Measurements from ENCODE around the gene HTR4.
"Not testable (repeated sequence)": the region's sequence is repeated elsewhere in the genome, so short reads cannot be mapped to it uniquely, and the experiment has no call there.

Gene HTR4

DNA sequence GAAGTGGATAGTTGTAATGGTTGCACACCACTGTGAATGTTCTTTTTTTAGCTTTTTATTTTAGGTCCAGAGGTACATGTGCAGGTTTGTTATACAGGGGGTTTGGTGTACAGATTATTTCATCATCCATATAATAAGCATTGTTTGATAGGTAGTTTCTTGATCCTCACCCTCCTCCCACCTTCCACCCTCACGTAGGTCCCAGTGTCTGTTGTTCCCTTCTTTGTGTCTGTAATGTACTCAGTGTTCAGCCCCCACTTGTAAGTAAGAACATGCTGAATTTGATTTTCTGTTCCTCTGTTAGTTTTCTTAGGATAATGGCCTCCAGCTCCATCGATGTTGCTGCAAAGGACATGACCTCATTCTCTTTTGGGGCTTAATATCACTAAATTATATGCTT is 99.7 kb downstream of the HTR4 start:
- H3K4me3 ChIP-seq (ENCODE audit: low read depth, low read length): no peak overlapping the region
- DNase-seq (ENCODE audit: low read depth): no peak

DNA sequence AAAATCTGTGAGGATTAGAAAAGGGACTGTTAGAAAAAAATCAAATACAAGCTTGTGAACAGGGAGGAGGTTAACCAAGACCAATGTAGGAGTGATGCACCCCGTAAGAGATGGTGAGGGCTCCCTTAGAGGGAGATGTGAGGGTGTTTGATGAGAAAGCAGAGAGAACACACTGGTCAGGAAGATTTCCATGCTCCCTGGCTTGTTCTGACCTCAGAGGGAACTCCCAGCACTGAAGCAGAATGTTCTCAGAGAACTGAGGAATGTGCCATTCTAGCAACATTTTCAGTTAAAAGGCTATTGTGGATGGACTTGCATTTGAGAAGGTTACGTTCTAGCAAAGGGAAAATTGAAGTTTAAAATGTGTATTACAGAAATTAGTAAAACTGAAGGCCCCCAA is 110.6 kb downstream of the HTR4 start:
- H3K4me3 ChIP-seq (ENCODE audit: low read depth, low read length): no peak overlapping the region
- no peak for DNase-seq (ENCODE audit: low read depth)

DNA sequence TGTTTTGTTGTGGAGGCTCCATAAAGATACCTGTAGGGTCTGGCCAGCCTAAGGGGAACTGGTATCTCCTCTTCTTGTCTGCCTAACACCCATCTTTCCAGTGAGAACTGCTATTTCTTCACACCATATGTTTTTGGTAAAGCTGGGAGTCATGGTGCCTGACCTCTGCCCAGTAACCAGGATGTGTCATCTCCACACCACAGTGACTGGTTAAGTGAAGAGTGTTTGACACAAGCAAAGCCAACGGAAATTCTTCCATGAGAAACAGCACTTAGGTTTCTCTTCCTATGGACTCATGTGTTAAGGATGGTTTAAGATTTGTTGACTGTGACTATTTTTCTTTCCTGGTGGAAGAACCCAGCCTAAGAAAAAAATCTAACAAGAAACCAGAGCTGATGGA is 111.5 kb downstream of the HTR4 start:
- no peak overlapping the region for H3K4me3 ChIP-seq (ENCODE audit: low read depth, low read length)
- peak; percentile 3 for DNase-seq (ENCODE audit: low read depth)

DNA sequence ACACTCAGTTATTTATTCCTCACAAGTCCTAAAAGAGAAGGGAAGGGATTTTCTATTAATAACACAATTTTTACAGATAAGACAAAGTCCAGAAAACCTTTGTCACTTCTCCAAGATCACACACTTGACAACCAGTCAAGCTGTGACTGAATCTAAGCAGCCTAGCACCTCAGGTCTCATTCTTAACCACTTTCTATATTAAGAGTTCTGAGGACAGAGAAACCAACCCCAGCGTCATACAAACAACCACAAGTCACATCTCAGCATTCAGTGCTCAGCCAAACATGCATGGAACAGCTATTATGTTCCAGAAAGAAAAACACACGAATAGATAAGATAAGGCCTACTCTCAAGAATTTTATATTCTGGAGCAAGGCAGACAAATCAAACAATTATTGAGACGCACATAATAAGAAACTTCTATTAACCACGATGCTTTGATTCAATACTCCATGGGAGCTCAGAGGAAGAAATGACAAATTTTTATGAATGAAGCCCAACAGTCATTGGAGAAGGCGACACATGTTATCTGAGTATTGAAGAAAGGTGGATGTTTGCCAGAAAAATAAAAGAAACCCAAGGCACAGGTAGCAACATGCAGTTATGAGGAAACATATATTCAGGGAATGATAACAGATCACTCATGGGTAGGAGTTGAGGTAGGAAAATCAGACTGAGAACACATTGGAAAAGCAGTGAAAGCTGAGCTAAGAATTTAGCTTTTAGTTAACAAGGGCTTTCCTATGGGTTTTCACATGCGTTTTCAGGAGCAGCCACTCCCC is 113.1 kb downstream of the HTR4 start:
- H3K4me3 ChIP-seq (ENCODE audit: low read depth, low read length): no peak overlapping the region
- DNase-seq (ENCODE audit: low read depth): no peak

DNA sequence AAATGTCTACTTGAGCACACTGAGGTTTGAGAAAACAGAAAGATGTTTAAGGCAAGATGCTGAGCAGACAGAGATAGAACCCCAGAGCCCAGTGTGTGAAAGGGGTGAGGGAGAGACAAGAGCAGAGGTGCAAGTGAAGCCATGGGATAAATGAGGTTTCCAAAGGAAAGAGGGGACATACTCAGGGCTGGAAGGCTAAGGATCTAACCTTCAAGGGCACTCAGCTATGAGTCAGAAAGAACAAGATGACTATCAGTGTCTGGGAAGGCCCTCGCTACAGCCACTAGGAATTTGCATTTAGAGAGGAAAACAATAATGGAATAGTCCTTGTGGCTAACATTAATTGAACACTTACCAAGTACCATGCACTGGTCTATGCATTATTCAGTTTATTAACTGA is 113.7 kb downstream of the HTR4 start:
- DNase-seq (ENCODE audit: low read depth): no peak
- no peak overlapping the region for H3K4me3 ChIP-seq (ENCODE audit: low read depth, low read length)

DNA sequence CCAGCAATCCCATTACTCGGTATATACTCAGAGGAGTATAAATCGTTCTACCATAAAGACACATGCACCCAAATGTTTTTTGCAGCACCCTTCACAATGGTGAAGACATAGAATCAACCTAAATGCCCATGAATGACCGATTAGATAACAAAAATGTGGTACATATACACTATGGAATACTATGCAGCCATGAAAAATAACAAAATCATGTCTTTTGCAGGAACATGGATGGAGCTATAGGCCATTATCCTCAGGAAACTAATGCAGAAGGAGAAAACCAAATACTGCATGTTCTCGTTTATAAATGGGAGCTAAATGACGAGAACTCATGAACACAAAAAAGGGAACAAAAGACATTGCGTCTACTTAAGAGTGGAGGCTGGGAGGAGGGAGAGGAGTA is 114.5 kb downstream of the HTR4 start:
- no peak overlapping the region for H3K4me3 ChIP-seq (ENCODE audit: low read depth, low read length)
- DNase-seq (ENCODE audit: low read depth): no peak

DNA sequence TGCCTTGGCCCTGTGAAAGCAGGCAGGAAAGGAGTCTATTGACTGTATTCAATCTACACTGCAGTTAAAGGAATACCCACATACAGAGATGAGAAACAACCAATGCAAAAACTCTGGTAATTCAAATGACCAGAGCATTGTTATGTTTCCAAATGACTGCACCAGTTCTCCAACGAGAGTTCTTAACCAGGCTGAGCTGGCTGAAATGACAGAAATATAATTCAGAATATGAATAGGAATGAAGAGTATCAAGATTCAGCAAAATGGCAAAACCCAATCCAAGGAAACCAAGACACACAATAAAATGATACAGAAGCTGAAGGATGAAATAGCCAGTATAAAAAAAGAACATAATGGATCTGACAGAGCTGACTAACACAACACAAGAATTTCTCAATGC is 119.1 kb downstream of the HTR4 start:
- no peak for DNase-seq (ENCODE audit: low read depth)
- no peak overlapping the region for H3K4me3 ChIP-seq (ENCODE audit: low read depth, low read length)

DNA sequence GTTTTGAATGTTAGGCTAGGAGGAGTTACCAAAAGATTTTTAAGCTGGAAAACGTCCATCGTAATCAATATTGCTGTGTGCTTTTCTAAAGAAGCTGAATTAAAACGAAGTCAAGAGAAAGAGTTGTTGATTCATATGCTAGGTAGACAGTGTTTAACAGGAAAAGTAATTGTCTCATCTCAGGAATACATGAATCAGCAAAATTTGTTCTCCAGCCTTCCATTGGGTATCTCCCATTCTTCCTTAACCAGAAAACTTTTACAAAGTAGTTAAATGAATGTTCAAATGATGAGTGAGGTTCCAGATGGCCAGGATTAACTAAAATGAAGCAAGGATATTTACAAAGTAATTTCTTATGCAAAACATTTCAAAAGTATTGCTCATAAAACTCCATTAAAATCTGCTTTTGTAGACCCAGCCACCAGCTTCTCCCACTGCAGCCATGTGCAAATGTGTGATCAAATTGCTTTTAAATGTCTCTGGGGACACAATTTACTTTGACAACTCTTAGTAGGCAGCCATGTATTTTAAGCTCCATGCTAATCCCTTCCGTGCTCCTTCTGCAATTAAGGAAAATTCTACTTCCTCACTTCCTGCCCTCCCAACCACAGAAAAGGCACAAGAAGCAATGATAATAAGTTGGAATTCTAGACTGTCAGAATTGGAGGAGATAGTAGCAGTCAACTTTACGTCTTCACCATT is 121.2 kb downstream of the HTR4 start:
- no peak overlapping the region for H3K4me3 ChIP-seq (ENCODE audit: low read depth, low read length)
- no peak for DNase-seq (ENCODE audit: low read depth)

DNA sequence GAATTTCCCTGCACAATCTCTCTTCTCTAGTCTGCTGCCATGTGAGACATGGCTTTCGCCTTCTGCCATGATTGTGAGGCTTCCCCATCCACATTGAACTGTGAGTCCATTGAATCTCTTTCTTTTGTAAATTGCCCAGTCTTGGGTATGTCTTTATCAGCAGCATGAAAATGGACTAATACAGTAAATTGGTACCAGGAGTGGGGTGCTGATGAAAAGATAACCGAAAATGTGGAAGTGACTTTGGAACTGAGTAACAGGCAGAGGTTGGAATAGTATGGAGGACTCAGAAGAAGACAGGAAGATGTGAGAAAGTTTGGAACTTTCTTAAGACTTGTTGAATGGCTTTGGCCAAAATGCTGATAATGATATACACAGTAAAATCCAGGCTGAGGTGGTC is 124.9 kb downstream of the HTR4 start:
- H3K4me3 ChIP-seq (ENCODE audit: low read depth, low read length); DNase-seq (ENCODE audit: low read depth): not testable (repeated sequence)

DNA sequence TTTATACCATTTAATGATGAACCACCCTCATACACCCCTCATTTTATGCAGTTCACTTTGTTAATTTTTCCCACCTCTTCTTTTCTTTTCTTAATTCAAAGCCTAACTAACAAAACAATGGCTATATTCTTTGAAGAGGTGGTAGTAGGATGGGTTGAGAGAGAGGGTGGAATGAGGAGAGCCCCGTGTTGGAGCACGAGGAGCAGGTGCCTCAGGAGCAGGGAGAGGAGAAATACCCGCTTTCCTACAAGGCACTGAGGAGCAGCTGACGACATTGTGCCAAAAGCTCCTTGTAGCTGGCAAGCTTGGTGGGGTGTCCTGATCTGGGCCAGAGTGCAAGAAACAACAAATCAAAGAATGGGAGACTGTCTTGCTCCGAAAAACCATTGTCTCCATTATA is 129.6 kb downstream of the HTR4 start:
- DNase-seq (ENCODE audit: low read depth): no peak
- H3K4me3 ChIP-seq (ENCODE audit: low read depth, low read length): no peak overlapping the region

DNA sequence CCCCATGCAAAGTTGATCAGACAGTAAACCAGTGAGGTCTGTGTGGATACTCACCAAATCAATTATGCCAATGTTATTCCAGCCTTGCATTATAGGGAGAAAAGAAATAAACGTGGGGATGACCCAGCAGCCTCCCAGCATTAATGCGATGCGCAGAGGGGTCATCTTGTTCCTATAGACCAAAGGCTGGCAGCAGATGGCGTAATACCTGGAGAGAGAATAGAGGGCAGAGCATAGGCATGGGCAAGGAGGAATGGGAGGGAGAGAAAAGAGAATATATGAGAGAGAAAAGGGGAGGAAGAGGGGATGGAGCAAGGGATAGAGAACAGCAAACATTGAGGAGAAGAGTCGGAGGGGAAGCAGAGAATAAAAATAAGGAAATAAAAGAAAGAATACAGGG is 131.2 kb downstream of the HTR4 start:
- no peak for DNase-seq (ENCODE audit: low read depth)

DNA sequence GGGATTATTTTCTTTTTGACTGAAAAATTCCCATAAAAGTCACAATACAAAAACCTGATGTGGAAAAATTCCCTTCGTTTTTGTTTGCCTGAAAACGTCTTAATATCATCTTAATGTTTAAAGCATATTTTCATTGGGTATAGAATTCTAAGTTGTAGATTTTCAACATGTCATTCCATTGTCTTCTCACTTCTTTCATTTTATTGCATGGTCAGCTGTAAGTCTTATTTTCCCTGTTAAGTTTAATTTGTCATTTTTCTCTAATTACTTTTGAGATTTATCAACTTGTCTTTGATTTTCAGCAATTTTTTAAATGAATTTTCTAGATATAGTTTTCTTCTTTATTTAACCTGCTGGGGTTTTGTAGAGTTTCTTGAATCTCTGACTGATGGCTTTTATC is 138.9 kb downstream of the HTR4 start:
- no peak for DNase-seq (ENCODE audit: low read depth)
- no peak overlapping the region for H3K4me3 ChIP-seq (ENCODE audit: low read depth, low read length)

More for the DNA sequence above, 131.2 kb downstream of the HTR4 start:
- H3K4me3 ChIP-seq (ENCODE audit: low read depth, low read length): no peak overlapping the region

DNA sequence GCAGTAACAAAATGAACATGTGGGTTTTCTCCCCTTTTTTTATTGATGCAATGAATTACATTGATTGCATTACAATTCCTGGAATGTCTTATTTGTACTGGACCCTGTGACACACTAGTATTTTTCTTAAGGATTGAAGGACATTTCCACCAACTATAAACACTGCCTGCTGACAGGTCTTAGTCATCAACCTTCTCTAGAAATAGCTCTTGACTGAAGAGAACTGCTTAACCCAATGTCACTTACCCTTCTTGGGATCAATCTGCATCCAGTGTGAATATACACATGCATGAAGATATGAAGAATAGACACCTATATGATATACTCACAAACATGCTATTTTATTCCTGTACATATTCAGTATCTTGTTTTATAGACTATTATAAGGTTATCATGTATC is 140.0 kb downstream of the HTR4 start:
- H3K4me3 ChIP-seq (ENCODE audit: low read depth, low read length): no peak overlapping the region
- DNase-seq (ENCODE audit: low read depth): no peak

DNA sequence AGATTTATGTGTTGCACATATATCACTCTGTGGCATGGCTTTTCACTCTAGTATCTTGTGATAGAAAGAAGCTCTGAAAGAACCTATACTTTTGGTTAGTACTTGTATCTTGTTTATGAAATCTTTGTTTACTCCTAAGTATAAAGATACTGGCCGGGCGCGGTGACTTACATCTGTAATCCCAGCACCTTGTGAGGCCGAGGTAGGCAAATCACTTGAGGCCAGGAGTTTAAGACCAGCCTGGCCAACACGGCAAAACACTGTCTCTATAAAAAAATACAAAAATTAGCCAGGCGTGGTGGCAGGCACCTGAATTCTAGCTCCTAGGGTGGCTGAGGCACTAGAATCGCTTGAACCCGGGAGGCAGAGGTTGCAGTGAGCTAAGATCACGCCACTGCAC is 141.8 kb downstream of the HTR4 start:
- no peak for DNase-seq (ENCODE audit: low read depth)
- no peak overlapping the region for H3K4me3 ChIP-seq (ENCODE audit: low read depth, low read length)

DNA sequence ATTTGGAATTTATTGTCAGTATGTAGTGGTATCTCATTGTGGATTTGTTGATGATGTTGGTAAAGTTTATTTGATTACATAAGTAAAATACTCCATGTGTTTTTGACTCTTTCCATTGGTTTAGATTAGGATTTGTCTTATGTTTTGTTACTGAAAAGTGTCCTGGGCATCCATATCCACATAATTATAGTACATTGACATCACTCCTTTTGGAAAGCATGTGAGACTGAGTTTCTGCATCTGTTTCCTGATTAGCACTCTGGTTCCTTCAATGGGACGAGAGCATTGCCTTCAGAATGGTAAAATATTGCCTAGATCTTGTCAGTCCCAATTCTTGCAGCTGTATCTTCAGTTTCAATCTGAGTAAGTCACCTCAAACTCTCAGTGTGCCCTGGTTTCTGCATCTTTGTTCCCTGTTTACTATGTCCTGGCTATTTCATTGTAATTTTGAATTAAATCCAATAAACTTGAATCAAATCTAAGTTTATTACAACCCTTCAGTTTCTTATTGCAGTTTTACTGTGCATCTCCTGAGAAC is 142.4 kb downstream of the HTR4 start:
- no peak for DNase-seq (ENCODE audit: low read depth)

DNA sequence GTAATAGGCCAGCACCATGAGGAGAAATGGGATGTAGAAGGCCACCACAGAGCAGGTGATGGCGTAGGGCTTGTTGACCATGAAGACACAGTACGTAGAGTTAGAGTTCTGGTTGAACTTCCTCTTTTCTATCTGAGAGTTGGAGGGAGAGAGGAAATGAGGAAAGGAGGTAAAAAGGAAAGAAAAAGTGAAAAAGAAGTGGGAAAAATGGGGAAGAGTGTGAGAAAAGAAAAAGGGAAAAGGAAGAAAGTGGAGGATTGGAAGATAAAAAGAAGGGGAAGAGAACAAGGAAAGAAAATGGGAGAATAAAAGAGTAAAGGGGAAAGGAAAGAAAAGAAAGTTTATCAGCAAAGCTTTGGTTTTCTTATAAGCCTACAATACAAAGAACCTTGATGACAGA is 144.4 kb downstream of the HTR4 start:
- H3K4me3 ChIP-seq (ENCODE audit: low read depth, low read length): no peak overlapping the region
- no peak for DNase-seq (ENCODE audit: low read depth)

More for the DNA sequence above, 142.4 kb downstream of the HTR4 start:
- H3K4me3 ChIP-seq (ENCODE audit: low read depth, low read length): no peak overlapping the region

DNA sequence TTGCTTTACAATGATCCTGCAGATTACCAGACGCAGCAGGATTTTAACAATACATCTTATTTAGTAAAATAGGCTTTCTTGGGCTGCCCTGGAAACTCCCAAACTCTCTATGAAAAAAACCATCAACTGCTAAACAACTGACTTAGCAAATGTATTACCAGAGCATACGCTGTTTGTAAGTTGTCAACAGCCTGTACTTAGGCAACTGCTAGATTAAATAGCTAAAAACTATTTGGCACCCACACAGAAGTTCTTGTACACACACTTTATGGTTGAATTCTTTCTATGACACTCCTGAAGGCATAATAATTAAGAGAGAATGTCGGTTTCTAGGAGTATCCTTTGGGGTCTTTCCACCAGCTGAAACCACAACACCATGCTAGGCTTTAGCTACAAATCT is 146.7 kb downstream of the HTR4 start:
- H3K4me3 ChIP-seq (ENCODE audit: low read depth, low read length): no peak overlapping the region
- DNase-seq (ENCODE audit: low read depth): no peak

DNA sequence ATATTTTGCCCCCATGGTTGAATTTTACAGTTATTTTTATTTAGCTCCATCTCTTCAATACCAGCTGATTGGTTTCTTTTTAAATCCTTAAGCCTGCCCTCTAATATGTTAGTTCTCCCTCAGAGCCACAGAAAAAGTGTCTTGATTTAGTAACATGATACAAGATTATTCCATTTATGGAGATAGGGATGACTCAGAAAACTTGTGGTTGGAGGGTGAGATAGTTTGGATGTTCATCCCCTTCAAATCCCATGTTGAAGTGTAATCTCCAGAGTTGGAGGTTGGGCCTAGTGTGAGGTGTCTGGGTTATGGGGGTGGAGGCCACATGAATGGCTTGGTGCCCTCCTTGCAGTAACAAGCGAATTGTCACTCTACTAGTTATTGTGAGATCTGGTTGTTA is 154.9 kb downstream of the HTR4 start:
- H3K4me3 ChIP-seq (ENCODE audit: low read depth, low read length): no peak overlapping the region

DNA sequence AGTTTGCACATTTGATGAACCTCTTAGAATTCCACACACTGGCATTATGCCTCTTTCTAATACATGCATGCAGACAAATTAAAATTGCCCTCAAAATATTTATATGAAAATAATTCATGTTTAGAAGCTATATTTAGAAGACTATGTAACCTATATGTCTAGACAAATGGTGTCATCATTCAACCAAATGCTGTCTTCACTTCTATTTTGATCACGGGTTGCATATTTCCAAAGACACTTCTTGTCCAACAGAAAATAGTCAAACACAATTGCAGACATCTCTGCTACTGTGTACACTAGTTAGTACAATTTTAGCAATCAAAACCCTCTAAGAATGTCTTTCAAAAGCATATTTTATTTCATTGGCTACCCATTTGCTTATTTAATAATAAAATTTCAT is 156.6 kb downstream of the HTR4 start:
- H3K4me3 ChIP-seq (ENCODE audit: low read depth, low read length): no peak overlapping the region
- DNase-seq (ENCODE audit: low read depth): no peak

More for the DNA sequence above, 154.9 kb downstream of the HTR4 start:
- DNase-seq (ENCODE audit: low read depth): no peak

DNA sequence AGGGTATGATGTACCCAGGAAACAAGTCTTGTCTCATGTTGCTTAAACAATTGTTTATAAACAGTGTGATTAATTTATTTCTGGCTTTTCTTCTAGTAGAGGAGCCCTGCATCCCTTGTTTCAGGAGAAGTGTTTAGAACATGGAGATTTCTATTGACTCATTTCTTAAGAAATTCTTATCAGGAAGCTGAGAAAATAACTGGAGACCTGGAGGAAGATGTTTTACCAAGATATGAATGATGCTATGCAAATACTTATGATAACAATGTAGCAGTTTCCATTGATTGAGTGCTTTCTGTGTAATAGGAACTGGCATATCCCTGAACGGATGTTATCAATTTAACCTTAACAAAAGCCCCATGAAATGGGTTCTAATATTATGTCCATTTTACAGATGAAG is 162.0 kb downstream of the HTR4 start:
- DNase-seq (ENCODE audit: low read depth): no peak
- H3K4me3 ChIP-seq (ENCODE audit: low read depth, low read length): no peak overlapping the region

DNA sequence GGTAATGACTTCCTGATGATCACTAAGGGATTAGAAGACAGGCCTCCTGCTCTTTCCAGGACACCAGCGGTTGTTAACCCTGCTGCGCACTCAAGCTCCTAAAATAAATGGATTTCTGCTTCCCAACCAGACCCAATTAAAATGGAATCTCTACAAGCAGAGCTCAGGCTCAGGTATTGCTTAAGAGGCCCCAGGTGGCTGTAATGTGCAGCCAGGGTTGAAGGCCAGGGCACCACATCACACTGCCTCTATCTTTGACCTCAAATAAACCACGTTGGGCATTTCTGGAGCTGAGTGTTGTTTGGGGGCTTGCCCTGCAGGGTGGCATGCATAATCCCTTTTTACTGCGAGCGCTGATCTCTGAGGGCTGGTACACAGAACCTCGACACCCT is 162.5 kb downstream of the HTR4 start:
- no peak overlapping the region for H3K4me3 ChIP-seq (ENCODE audit: low read depth, low read length)
- DNase-seq (ENCODE audit: low read depth): no peak

Data from skeletal muscle cell (primary cell).